Measurements from ENCODE around the gene QRICH2.

- TF ChIP-seq CTCF (conservative IDR thresholded peaks at IDR 0.05; ENCODE audit: low read length) (no peak), EZH2phosphoT487 (IDR thresholded peaks at IDR 0.05; ENCODE audit: borderline replicate concordance) (no peak)
These were observed 66.3 kb downstream of the QRICH2 start for GRCh38 chr17:76241691-76242255.
